ENCODE results near the gene ACTN3.

DNA sequence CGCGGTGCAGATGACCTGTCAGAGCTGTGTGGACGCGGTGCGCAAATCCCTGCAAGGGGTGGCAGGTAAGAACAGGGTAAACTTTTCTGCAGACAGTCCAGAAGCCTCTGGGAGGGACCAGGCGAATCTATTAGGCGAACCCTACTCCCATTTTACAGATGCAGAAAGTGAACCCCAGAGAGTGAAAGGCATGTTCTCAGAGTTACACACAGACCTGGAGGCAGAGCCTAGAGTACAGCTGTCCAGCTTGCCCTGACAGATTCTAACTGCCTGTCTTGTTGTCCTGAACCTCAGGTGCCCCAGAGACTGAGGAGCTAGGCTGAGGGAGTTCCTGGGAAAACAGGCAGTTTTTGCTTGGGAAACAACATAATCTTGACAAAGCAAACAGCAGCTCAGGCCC is 46.9 kb downstream of the ACTN3 start:
- no peak for TF ChIP-seq POLR2AphosphoS5 (IDR thresholded peaks at IDR 0.05)
- TF ChIP-seq, protein P1, sequence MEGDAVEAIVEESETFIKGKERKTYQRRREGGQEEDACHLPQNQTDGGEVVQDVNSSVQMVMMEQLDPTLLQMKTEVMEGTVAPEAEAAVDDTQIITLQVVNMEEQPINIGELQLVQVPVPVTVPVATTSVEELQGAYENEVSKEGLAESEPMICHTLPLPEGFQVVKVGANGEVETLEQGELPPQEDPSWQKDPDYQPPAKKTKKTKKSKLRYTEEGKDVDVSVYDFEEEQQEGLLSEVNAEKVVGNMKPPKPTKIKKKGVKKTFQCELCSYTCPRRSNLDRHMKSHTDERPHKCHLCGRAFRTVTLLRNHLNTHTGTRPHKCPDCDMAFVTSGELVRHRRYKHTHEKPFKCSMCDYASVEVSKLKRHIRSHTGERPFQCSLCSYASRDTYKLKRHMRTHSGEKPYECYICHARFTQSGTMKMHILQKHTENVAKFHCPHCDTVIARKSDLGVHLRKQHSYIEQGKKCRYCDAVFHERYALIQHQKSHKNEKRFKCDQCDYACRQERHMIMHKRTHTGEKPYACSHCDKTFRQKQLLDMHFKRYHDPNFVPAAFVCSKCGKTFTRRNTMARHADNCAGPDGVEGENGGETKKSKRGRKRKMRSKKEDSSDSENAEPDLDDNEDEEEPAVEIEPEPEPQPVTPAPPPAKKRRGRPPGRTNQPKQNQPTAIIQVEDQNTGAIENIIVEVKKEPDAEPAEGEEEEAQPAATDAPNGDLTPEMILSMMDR (IDR thresholded peaks at IDR 0.05): no peak

All from breast epithelium (tissue), 3 donors.